ENCODE measurements around the gene PLEK. TPM values are rescaled to one million over a fixed set of nuclear protein-coding genes. Genes with fewer than 3 reads are reported as not detected.

PLEK gene
- polyA plus RNA-seq = 0.15 and 0.19 TPM in 2 replicates

DNA sequence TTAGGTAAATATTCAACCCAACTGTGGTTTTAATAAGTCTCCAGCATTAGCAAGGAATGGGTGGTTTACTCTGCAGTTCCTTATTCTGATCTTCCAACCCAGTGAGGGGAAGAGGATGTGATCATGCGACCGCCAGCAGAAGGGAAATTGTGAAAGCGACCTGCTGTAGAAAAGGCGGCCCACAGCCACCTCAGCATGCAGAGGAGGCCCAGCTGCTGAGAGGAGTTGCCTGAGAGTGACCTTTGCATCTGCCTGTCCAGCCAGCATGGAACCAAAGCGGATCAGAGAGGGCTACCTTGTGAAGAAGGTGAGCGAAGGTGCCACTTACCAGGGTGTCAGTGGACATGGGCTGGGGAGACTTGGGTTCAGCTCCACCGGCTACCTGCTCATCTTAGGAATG, at the start of gene PLEK:
TSS of gene PLEK (plus strand) at position 196 of the 400 bp plus-strand sequence. CDS start at position 266, 70 bp downstream.

DNA sequence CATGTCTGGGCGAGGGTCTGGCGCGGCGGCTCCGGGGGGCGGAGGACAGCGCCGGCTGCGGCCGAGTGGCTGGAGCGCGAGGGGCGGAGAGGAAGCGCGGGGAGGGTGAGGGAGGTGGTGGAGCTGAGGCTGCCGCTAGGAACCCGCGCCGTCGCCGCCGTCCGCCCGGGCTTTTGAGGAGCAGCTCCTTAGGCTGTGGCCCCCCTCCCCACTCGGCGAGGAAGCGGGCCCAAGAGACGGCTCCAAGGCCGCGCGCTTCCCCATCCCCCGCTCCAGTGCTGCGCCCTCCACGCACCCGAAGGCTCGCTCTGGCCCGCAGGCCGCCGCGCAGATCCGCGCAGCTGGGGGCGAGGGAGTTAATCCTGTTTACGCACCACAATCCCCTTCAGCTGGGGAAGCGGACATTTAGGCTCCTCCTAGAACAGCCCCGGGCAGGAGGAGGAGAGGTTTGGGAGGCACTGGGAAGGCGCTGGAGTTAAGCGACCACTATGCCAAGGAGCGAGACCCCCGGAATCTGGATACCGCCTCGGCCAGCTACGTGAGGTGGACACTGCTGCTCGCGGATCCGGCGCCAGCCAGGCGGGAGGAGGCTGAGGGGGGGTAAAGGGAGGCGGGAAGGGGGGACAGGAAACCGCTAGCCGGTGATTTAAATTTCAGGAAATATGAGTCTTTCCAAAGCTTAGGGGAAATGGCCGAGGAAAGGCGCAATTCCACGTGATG, 45.5 kb upstream of the PLEK start, which contains the start of gene CNRIP1:
TSS of gene CNRIP1 (minus strand) at position 552 of the 720 bp plus-strand sequence. CDS start at position 3, 549 bp downstream.

Other genes starting within 250 kb of the PLEK start
- gene PNO1, start 207.4 kb upstream of the PLEK start, polyA plus RNA-seq = 14.0 and 14.5 TPM in 2 replicates
- gene PPP3R1, start 112.8 kb upstream of the PLEK start, polyA plus RNA-seq = 22.1 and 24.1 TPM in 2 replicates
- gene CNRIP1, start 45.3 kb upstream of the PLEK start, polyA plus RNA-seq = 58.7 and 86.7 TPM in 2 replicates
- 0.90 and 2.1 TPM in 2 replicates for gene FBXO48, start 102.0 kb downstream of the PLEK start, polyA plus RNA-seq
- 1.5 TPM in 1 of 2 replicates, not detected in the other for gene APLF, start 102.3 kb downstream of the PLEK start, polyA plus RNA-seq

All from Purkinje cell (primary cell).